Neuronal stem cell (in vitro differentiated cells): ENCODE measurements around the gene FBXL15.

Experiments used
- DNase-seq: peaks from one replicate; pipeline ENCODE4 v3.0.0-alpha.2; 2013; ENCODE audit warnings: low spot score
- H2AFZ ChIP-seq: one replicate; pipeline ENCODE4 v1.6.1; 2013; ENCODE audit warnings: mild to moderate bottlenecking, low read length, inconsistent platforms
- H2AK5ac ChIP-seq: 2 replicates; pipeline ENCODE4 v1.6.1; 2013; ENCODE audit warnings: low read depth, mild to moderate bottlenecking, inconsistent platforms, low read length, moderate library complexity, mixed read lengths
- H2BK120ac ChIP-seq: 2 replicates; pipeline ENCODE4 v1.6.1; 2013; ENCODE audit warnings: low read depth, mild to moderate bottlenecking, inconsistent platforms, low read length, moderate library complexity, mixed read lengths
- H2BK12ac ChIP-seq: one replicate; pipeline ENCODE4 v1.6.1; 2013; ENCODE audit warnings: low read length, inconsistent platforms
- H2BK15ac ChIP-seq: 2 replicates; pipeline ENCODE4 v1.6.1; 2013; ENCODE audit warnings: mild to moderate bottlenecking, low read length, inconsistent platforms, mixed read lengths
- H2BK5ac ChIP-seq: one replicate; pipeline ENCODE4 v1.6.1; 2013; ENCODE audit warnings: inconsistent platforms, mild to moderate bottlenecking, low read length, moderate library complexity
- H3K14ac ChIP-seq: one replicate; pipeline ENCODE4 v1.6.1; 2013; ENCODE audit warnings: low read length, inconsistent platforms
- H3K18ac ChIP-seq: 2 replicates; pipeline ENCODE4 v1.6.1; 2013; ENCODE audit warnings: low read length, inconsistent platforms
- H3K23ac ChIP-seq: 2 replicates; pipeline ENCODE4 v1.6.1; 2013; ENCODE audit warnings: low read depth, mild to moderate bottlenecking, mixed read lengths, low read length, inconsistent platforms; ENCODE audit not compliant: poor library complexity
- H3K27ac ChIP-seq: replicated peaks from 3 replicates; pipeline ENCODE4 v1.5.1; 2013; ENCODE audit warnings: low read length, inconsistent platforms
- H3K27me3 ChIP-seq, 3 experiments: 2 replicates each; pipeline ENCODE4 v1.6.1; 2013; ENCODE audit warnings: low read length in 3 of 3, mild to moderate bottlenecking in 2 of 3, inconsistent platforms in 1 of 3, low read depth in 1 of 3, mixed read lengths in 1 of 3, moderate library complexity in 1 of 3; ENCODE audit not compliant: control insufficient read depth in 3 of 3, insufficient read depth in 3 of 3
- H3K36me3 ChIP-seq, 2 donors: replicated peaks in 1 of 2; 2 replicates each; pipeline ENCODE4 v1.6.1; 2013; ENCODE audit warnings: low read length in 2 of 2; ENCODE audit not compliant: control insufficient read depth in 2 of 2, insufficient read depth in 2 of 2
- H3K4ac ChIP-seq: 2 replicates; pipeline ENCODE4 v1.6.1; 2013; ENCODE audit warnings: inconsistent platforms, mild to moderate bottlenecking, low read length, moderate library complexity
- H3K4me1 ChIP-seq, 2 donors: 1 replicate in 1 of 2; 2 replicates in 1 of 2; pipeline ENCODE4 v1.6.1; 2013; ENCODE audit warnings: low read length in 2 of 2, low read depth in 1 of 2; ENCODE audit not compliant: control insufficient read depth in 2 of 2, insufficient read depth in 1 of 2
- H3K4me2 ChIP-seq: one replicate; pipeline ENCODE4 v1.6.1; 2013; ENCODE audit warnings: mild to moderate bottlenecking, low read length, inconsistent platforms; ENCODE audit not compliant: insufficient read depth, poor library complexity, severe bottlenecking
- H3K4me3 ChIP-seq, 2 donors: 2 replicates each; pipeline ENCODE4 v1.5.1; 2013; ENCODE audit warnings: low read length in 2 of 2, mild to moderate bottlenecking in 2 of 2, inconsistent platforms in 1 of 2, moderate library complexity in 1 of 2
- H3K79me1 ChIP-seq: one replicate; pipeline ENCODE4 v1.6.1; 2013; ENCODE audit warnings: low read depth, mild to moderate bottlenecking, inconsistent platforms, low read length, moderate library complexity
- H3K9ac ChIP-seq: one replicate; pipeline ENCODE4 v1.6.1; 2013; ENCODE audit warnings: mild to moderate bottlenecking, low read depth, low read length, inconsistent platforms; ENCODE audit not compliant: poor library complexity
- H3K9me3 ChIP-seq, 2 donors: replicated peaks in 1 of 2; 2 replicates each; pipeline versions ENCODE3 to v1.6.1; 2013; ENCODE audit warnings: low read length in 2 of 2, mild to moderate bottlenecking in 2 of 2, inconsistent platforms in 1 of 2, low read depth in 1 of 2, mixed read lengths in 1 of 2, moderate library complexity in 1 of 2; ENCODE audit not compliant: control insufficient read depth in 2 of 2, insufficient read depth in 1 of 2
- H4K8ac ChIP-seq: one replicate; pipeline ENCODE4 v1.6.1; 2013; ENCODE audit warnings: low read depth, mild to moderate bottlenecking, inconsistent platforms, low read length, moderate library complexity
- H4K91ac ChIP-seq: one replicate; pipeline ENCODE4 v1.6.1; 2013; ENCODE audit warnings: low read length, low read depth, mild to moderate bottlenecking, inconsistent platforms; ENCODE audit not compliant: poor library complexity
- WGBS, 2 donors: extraction: QIAGEN DNeasy Blood & Tissue Kit; methylation state at CpG; one replicate each; pipeline ENCODE4 v1.1.7; 2013; ENCODE audit warnings: missing lambda C conversion rate in 2 of 2, mixed read lengths in 1 of 2; ENCODE audit not compliant: insufficient read length in 2 of 2, insufficient replicate concordance in 1 of 2; ENCODE audit errors: extremely low coverage in 2 of 2; 5-methylcytosine and 5-hydroxymethylcytosine counted together

FBXL15 gene

GRCh38 chr10:102457591-102458150 is 37.0 kb downstream of the FBXL15 start:
- Histone ChIP-seq H3K79me1 (no peaks in the 10 kb centered on the region), H3K36me3 (peaks cover 0 to under 1% of the 10 kb centered on the region in 2 donors), H3K9ac (no peak overlapping the region), H2BK15ac (no peak overlapping the region), H2BK5ac (no peak overlapping the region), H2AFZ (no peak overlapping the region), H3K23ac (no peak overlapping the region), H2AK5ac (no peak overlapping the region), H3K4ac (no peak overlapping the region), H3K18ac (no peak overlapping the region), H4K91ac (no peak overlapping the region), H2BK120ac (no peak overlapping the region), H3K4me1 (peaks cover 16% of the 10 kb centered on the region in 2 donors), H2BK12ac (no peak overlapping the region), H4K8ac (no peak overlapping the region), H3K27me3 (peaks cover 0 to 13% (median 0%) of the 10 kb centered on the region in 3 experiments), H3K14ac (no peak overlapping the region), H3K27ac (no peak overlapping the region), H3K4me2 (no peak overlapping the region), H3K9me3 (no peaks in the 10 kb centered on the region), H3K4me3 (no peak overlapping the region)
- DNase-seq, result no peak
- WGBS, 2 donors, result no CpG with 5 or more reads among the region's 9 CpGs

GRCh38 chr10:102458656-102459055 is 38.0 kb downstream of the FBXL15 start:
- no peak overlapping the region for H4K8ac ChIP-seq
- H3K79me1 ChIP-seq, result peaks cover 1% of the 10 kb centered on the region
- no CpG with 5 or more reads among the region's 4 CpGs for WGBS, 2 donors
- no peak overlapping the region for H3K4ac ChIP-seq
- no peak overlapping the region for H3K4me2 ChIP-seq
- H3K27me3 ChIP-seq, result peaks cover 0 to 20% (median 0%) of the 10 kb centered on the region in 3 experiments
- H3K14ac ChIP-seq, result no peak overlapping the region
- peaks cover 18 to 23% of the 10 kb centered on the region in 2 donors for H3K4me1 ChIP-seq
- no peaks in the 10 kb centered on the region for H3K36me3 ChIP-seq
- no peak overlapping the region for H4K91ac ChIP-seq
- DNase-seq, result no peak
- no peak overlapping the region for H3K27ac ChIP-seq
- no peak overlapping the region for H2AFZ ChIP-seq
- no peaks in the 10 kb centered on the region for H3K9me3 ChIP-seq
- no peak overlapping the region for H2BK5ac ChIP-seq
- H3K18ac ChIP-seq, result no peak overlapping the region
- no peak overlapping the region for H3K4me3 ChIP-seq
- no peak overlapping the region for H2BK120ac ChIP-seq
- H2AK5ac ChIP-seq, result no peak overlapping the region
- no peak overlapping the region for H3K9ac ChIP-seq
- H3K23ac ChIP-seq, result no peak overlapping the region
- no peak overlapping the region for H2BK15ac ChIP-seq
- H2BK12ac ChIP-seq, result no peak overlapping the region

GRCh38 chr10:102460836-102461186 is 40.2 kb downstream of the FBXL15 start:
- no peak overlapping the region for H4K91ac ChIP-seq
- no peak overlapping the region for H3K14ac ChIP-seq
- H3K9me3 ChIP-seq, result no peaks in the 10 kb centered on the region
- H2BK120ac ChIP-seq, result no peak overlapping the region
- H3K18ac ChIP-seq, result peak overlapping the region; percentile 31
- peaks cover 1% of the 10 kb centered on the region for H3K79me1 ChIP-seq
- H3K36me3 ChIP-seq, result no peaks in the 10 kb centered on the region
- peak overlapping the region; percentile 89 for H2AFZ ChIP-seq
- H2AK5ac ChIP-seq, result no peak overlapping the region
- H4K8ac ChIP-seq, result peak overlapping the region; percentile 5
- H3K4me3 ChIP-seq, result peak overlapping the region; percentile 33 to 57
- peaks cover 0 to 20% (median 0%) of the 10 kb centered on the region in 3 experiments for H3K27me3 ChIP-seq
- H2BK5ac ChIP-seq, result no peak overlapping the region
- no peak overlapping the region for H2BK15ac ChIP-seq
- no peak overlapping the region for H3K9ac ChIP-seq
- no CpG with 5 or more reads among the region's 8 CpGs for WGBS, 2 donors
- no peak overlapping the region for H3K23ac ChIP-seq
- H3K4me2 ChIP-seq, result peak overlapping the region; percentile 49
- peaks cover 13 to 23% of the 10 kb centered on the region in 2 donors for H3K4me1 ChIP-seq
- no peak for DNase-seq
- H3K4ac ChIP-seq, result no peak overlapping the region
- H3K27ac ChIP-seq, result no peak overlapping the region
- no peak overlapping the region for H2BK12ac ChIP-seq

GRCh38 chr10:102461187-102462054 is 40.8 kb downstream of the FBXL15 start:
- peak; percentile 84 for DNase-seq
- Histone ChIP-seq H3K9ac (no peak overlapping the region), H2BK12ac (no peak overlapping the region), H3K18ac (peak overlapping the region; percentile 41), H2AK5ac (no peak overlapping the region), H2BK120ac (no peak overlapping the region), H3K23ac (peak overlapping the region; percentile 35), H3K4ac (no peak overlapping the region), H4K8ac (no peak overlapping the region), H3K14ac (no peak overlapping the region), H3K9me3 (no peaks in the 10 kb centered on the region), H2AFZ (peak overlapping the region; percentile 89), H3K27me3 (peaks cover 0 to 20% (median 0%) of the 10 kb centered on the region in 3 experiments), H4K91ac (no peak overlapping the region), H3K27ac (no peak overlapping the region), H3K4me2 (peak overlapping the region; percentile 87), H2BK5ac (no peak overlapping the region), H3K4me3 (peak overlapping the region; percentile 57 to 71), H3K4me1 (peaks cover 13 to 23% of the 10 kb centered on the region in 2 donors), H2BK15ac (no peak overlapping the region), H3K36me3 (no peaks in the 10 kb centered on the region), H3K79me1 (peaks cover 1% of the 10 kb centered on the region)
- no CpG with 5 or more reads among the region's 54 CpGs for WGBS, 2 donors
